Mesothelial cell of epicardium (in vitro differentiated cells): ENCODE data around the gene GTF2H2. TPM values are rescaled to one million over a fixed set of nuclear protein-coding genes. Genes with fewer than 3 reads are reported as not detected.
"Not testable (repeated sequence)": the region's sequence is repeated elsewhere in the genome, so short reads cannot be mapped to it uniquely, and the experiment has no call there.

Experiments
- DNase-seq, 2 experiments: peaks; one replicate each; pipeline ENCODE4 v3.0.0; 2021; ENCODE audit warnings: low spot score in 2 of 2; ENCODE audit not compliant: unreplicated experiment in 2 of 2
- H3K27ac Mint-ChIP-seq: 2 replicates; pipeline ENCODE4 v1.8.0; 2021; ENCODE audit warnings: mixed read lengths
- H3K27me3 Mint-ChIP-seq: 2 replicates; pipeline ENCODE4 v1.8.0; 2021; ENCODE audit warnings: low read depth, mixed read lengths
- H3K36me3 Mint-ChIP-seq: 2 replicates; pipeline ENCODE4 v1.8.0; 2021; ENCODE audit warnings: mixed read lengths
- H3K4me1 Mint-ChIP-seq: 2 replicates; pipeline ENCODE4 v1.8.0; 2021; ENCODE audit warnings: mixed read lengths
- H3K4me3 Mint-ChIP-seq: 2 replicates; pipeline ENCODE4 v1.8.0; 2021; ENCODE audit warnings: mild to moderate bottlenecking, moderate library complexity, mixed read lengths
- H3K9me3 Mint-ChIP-seq: 2 replicates; pipeline ENCODE4 v1.8.0; 2021; ENCODE audit warnings: mixed read lengths
- total RNA-seq: library from RNA; stranded (reverse); gene quantifications from 3 replicates; pipeline ENCODE4 v1.2.1, GENCODE V29; 2021

The GTF2H2 gene
- total RNA-seq, result 29.5 to 31.8 TPM (median 30.1 TPM) in 3 replicates

- H3K4me3 Mint-ChIP-seq, H3K27ac Mint-ChIP-seq, H3K36me3 Mint-ChIP-seq, DNase-seq, H3K9me3 Mint-ChIP-seq, H3K4me1 Mint-ChIP-seq, H3K27me3 Mint-ChIP-seq: not testable (repeated sequence)
Observed at GRCh38 chr5:71067262-71067928, at the start of gene GTF2H2. Gene GTF2H2 (minus strand): TSS chr5:71067676. CDS start chr5:71062763, 4,913 bp downstream.

- H3K36me3 Mint-ChIP-seq, H3K27me3 Mint-ChIP-seq, H3K4me3 Mint-ChIP-seq, H3K4me1 Mint-ChIP-seq, H3K27ac Mint-ChIP-seq, H3K9me3 Mint-ChIP-seq, DNase-seq: not testable (repeated sequence)
Observed at GRCh38 chr5:71109730-71110275, 42.3 kb upstream of the GTF2H2 start.

DNA sequence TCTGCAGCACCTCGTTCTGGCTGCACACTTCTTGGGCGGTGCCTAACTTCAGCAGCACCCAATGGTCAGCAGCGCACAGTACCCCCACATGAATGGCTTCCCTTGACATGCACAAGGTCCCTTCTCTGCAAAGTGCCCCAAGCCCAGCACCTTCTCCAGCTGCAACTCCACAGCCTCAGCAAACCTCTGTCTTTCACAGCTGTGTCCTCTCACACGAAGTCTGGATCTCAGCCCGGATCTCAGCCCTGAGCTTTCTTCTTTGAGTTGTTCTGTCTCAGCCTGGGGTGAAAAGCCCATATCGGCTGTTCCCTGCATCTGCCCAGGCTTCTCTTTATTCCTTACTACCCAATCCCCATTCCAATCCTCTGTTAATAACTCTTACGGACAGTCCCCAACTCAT is 32.5 kb upstream of the GTF2H2 start:
- H3K4me3 Mint-ChIP-seq, H3K27me3 Mint-ChIP-seq, H3K4me1 Mint-ChIP-seq, H3K36me3 Mint-ChIP-seq, DNase-seq, H3K9me3 Mint-ChIP-seq, H3K27ac Mint-ChIP-seq: not testable (repeated sequence)

GRCh38 chr5:71097930-71098203 is 30.4 kb upstream of the GTF2H2 start:
- not testable (repeated sequence) for H3K36me3 Mint-ChIP-seq, H3K4me3 Mint-ChIP-seq, DNase-seq, H3K27me3 Mint-ChIP-seq, H3K4me1 Mint-ChIP-seq, H3K9me3 Mint-ChIP-seq, H3K27ac Mint-ChIP-seq

GRCh38 chr5:71097173-71097929 is 29.9 kb upstream of the GTF2H2 start:
- not testable (repeated sequence) for H3K4me1 Mint-ChIP-seq, H3K27ac Mint-ChIP-seq, H3K27me3 Mint-ChIP-seq, H3K9me3 Mint-ChIP-seq, H3K4me3 Mint-ChIP-seq, DNase-seq, H3K36me3 Mint-ChIP-seq

DNA sequence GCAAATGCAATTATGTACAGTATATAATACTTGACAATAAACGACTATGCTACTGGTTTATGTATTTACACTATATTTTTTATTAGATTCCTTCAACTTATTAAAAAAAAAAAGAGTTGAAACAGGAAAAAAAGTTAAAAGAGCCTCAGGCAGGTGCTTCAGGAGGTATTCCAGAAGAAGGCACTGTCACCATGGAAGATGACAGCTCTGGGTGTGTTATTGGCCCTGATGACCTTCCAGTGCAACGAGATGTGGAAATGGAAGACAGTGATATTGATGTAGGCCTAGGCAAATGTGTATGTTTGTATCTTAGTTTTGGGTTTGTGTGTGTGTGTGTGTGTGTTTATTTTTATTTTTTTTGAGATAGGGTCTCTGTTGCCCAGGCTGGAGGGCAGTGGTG is 22.3 kb upstream of the GTF2H2 start:
- not testable (repeated sequence) for H3K27me3 Mint-ChIP-seq, H3K9me3 Mint-ChIP-seq, H3K36me3 Mint-ChIP-seq, H3K4me1 Mint-ChIP-seq, DNase-seq, H3K27ac Mint-ChIP-seq, H3K4me3 Mint-ChIP-seq

GRCh38 chr5:71088754-71089153 is 21.3 kb upstream of the GTF2H2 start:
- not testable (repeated sequence) for H3K27me3 Mint-ChIP-seq, H3K4me1 Mint-ChIP-seq, H3K4me3 Mint-ChIP-seq, H3K9me3 Mint-ChIP-seq, DNase-seq, H3K27ac Mint-ChIP-seq, H3K36me3 Mint-ChIP-seq

DNA sequence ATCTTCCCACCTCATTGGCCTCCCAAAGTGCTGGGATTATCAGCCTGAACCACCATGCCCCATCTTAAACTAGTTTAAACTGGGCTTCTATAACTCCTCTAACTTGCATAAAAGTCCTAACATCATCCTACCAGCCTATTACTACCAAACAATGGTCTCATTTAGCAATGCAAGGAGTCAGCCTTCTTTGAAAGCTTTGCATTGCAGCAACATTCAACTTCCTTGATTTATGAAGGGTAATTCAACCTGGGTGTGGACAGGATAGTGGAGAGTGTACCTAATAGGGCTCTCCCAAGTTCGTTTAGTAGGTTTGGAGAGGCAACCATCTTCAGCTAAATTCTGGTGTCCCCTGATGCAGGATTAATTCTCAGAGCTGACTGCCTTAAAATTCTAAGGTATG is 18.7 kb upstream of the GTF2H2 start:
- not testable (repeated sequence) for H3K27me3 Mint-ChIP-seq, H3K9me3 Mint-ChIP-seq, H3K4me1 Mint-ChIP-seq, H3K27ac Mint-ChIP-seq, H3K4me3 Mint-ChIP-seq, H3K36me3 Mint-ChIP-seq, DNase-seq

DNA sequence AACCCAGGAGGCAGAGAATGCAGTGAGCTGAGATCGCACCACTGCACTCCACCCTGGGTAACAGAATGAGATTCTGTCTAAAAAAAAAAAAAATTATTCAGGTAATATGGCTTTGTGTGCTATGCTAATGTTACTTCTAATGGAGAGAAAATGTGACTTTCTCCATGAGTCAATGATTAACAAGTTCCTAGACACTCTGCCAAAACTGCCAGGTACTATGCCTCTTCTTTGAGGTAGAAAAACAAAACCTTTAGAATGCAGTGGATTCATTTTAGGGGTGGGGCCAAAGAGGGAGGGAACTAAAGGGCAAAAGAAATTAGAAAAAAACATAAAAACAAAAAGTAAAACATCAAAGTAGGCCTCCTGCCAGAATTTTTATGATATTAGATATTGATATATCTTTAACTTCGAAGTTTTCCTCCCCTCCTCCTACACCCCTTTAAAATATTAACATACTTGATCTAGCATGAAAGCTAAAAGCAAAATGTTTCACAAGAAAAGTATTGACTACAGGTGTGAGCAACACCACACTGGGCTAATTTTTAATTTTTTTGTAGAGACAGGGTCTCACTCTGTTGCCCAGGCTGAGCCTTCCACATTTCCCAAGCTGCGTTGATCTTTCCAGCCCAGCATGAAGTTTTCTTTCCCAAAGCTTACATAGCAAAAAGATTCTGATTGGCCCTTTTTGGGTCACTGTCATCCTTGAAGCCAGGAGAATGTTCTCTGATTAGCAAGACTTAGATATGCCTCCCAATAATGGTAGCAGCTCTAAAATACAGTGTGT is 17.0 kb upstream of the GTF2H2 start:
- not testable (repeated sequence) for H3K4me1 Mint-ChIP-seq, H3K27ac Mint-ChIP-seq, H3K4me3 Mint-ChIP-seq, DNase-seq, H3K27me3 Mint-ChIP-seq, H3K36me3 Mint-ChIP-seq, H3K9me3 Mint-ChIP-seq

GRCh38 chr5:71082898-71083297 is 15.4 kb upstream of the GTF2H2 start:
- not testable (repeated sequence) for H3K27ac Mint-ChIP-seq, H3K36me3 Mint-ChIP-seq, H3K27me3 Mint-ChIP-seq, H3K4me1 Mint-ChIP-seq, H3K9me3 Mint-ChIP-seq, H3K4me3 Mint-ChIP-seq, DNase-seq

DNA sequence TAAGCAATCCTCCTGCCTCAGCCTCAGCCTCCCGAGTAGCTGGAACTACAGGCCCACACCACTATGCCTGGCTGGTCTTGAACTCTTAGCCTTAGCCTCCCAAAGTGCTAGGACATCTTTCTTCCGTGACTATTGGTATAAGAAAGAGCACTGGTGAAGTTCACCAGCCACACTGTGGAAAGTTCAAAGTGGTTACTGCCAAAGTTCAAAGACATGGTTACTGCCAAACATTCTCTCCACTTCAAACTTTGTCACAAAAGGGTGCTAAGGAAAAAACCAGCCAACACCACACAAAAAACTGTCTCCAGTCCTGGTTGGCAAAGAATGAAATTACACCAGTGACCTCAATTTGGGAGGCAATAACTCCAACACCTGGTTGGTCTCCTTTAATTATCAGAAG is 14.9 kb upstream of the GTF2H2 start:
- not testable (repeated sequence) for H3K27me3 Mint-ChIP-seq, H3K9me3 Mint-ChIP-seq, DNase-seq, H3K36me3 Mint-ChIP-seq, H3K27ac Mint-ChIP-seq, H3K4me3 Mint-ChIP-seq, H3K4me1 Mint-ChIP-seq

DNA sequence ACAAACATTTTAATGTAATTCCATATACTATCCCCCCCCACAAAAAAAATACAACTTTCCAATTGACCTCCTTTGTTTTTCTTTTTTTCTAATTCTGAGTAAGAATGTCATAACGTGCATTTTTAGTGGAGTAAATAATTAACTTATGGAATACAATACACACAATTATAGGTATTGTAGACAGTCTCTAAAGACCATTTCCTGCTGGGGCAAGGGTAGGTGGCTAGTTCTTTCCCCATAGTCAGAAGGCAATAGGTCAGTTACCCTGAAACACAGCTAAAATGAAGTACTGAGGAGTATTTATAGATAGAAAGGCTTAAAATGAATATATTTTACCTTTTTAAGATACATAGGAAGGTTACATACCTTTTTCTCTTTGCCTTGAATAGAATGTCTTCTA is 6.2 kb downstream of the GTF2H2 start:
- not testable (repeated sequence) for H3K4me1 Mint-ChIP-seq, H3K27ac Mint-ChIP-seq, H3K9me3 Mint-ChIP-seq, DNase-seq, H3K4me3 Mint-ChIP-seq, H3K27me3 Mint-ChIP-seq, H3K36me3 Mint-ChIP-seq

DNA sequence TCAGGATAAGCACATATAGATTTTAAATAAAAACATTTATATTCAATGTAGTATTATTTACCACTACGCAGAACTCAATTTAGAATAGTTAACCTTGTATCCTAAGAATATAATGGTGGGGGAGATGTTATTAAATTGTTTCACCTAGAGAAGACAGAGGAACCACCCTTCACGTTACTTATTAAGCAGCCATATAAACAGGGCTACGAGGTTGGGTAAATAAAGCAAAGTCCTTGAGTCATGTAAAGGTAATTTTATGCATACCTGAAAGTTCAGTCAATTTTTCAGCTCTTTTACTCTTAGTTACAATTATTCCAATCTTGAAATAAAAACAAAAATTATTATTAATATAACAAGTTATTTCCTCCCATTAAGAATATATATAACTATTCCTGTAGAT is 8.1 kb downstream of the GTF2H2 start:
- not testable (repeated sequence) for H3K4me3 Mint-ChIP-seq, DNase-seq, H3K9me3 Mint-ChIP-seq, H3K4me1 Mint-ChIP-seq, H3K27me3 Mint-ChIP-seq, H3K27ac Mint-ChIP-seq, H3K36me3 Mint-ChIP-seq

GRCh38 chr5:71044808-71045207 is 22.7 kb downstream of the GTF2H2 start:
- not testable (repeated sequence) for H3K4me1 Mint-ChIP-seq, H3K9me3 Mint-ChIP-seq, DNase-seq, H3K4me3 Mint-ChIP-seq, H3K27me3 Mint-ChIP-seq, H3K36me3 Mint-ChIP-seq, H3K27ac Mint-ChIP-seq
